ENCODE results near the gene KCTD17.

Gene KCTD17

GRCh38 chr22:37105990-37106389 lies 54.4 kb downstream of the KCTD17 start:
- no peak for DNase-seq

GRCh38 chr22:37107816-37108621 lies 56.5 kb downstream of the KCTD17 start:
- H3K9me3 ChIP-seq (ENCODE audit: insufficient read depth, low read length, severe bottlenecking): no peaks in the 10 kb centered on the region

More at GRCh38 chr22:37105990-37106389, 54.4 kb downstream of the KCTD17 start:
- Histone ChIP-seq H3K4me3 (ENCODE audit: low read depth in 1 of 2, low read length in 2 of 2) (no peak overlapping the region), H3K4me2 (ENCODE audit: insufficient read depth, low read length) (no peak overlapping the region), H3K79me2 (ENCODE audit: insufficient read depth, low read length) (no peaks in the 10 kb centered on the region), H3K27me3 (ENCODE audit: insufficient read depth, low read length, poor library complexity) (no peaks in the 10 kb centered on the region), H3K36me3 (ENCODE audit: insufficient read depth, low read length) (no peaks in the 10 kb centered on the region), H3K9me3 (ENCODE audit: insufficient read depth, low read length, severe bottlenecking) (no peaks in the 10 kb centered on the region), H3K27ac (ENCODE audit: low read length) (no peak overlapping the region), H2AFZ (ENCODE audit: low read depth, low read length) (no peak overlapping the region), H3K9ac (ENCODE audit: low read depth, low read length) (no peak overlapping the region), H4K20me1 (ENCODE audit: insufficient read depth, low read length) (no peaks in the 10 kb centered on the region), H3K4me1 (ENCODE audit: insufficient read depth, low read length) (no peaks in the 10 kb centered on the region)
- ATAC-seq (ENCODE audit: insufficient read depth, low read depth): no peak
- TF ChIP-seq CTCF (IDR thresholded peaks at IDR 0.05; ENCODE audit: borderline replicate concordance, extremely low read depth, low read length, poor library complexity, severe bottlenecking) (no peak), EZH2 (IDR thresholded peaks at IDR 0.05; ENCODE audit: borderline replicate concordance, low read depth, low read length, severe bottlenecking) (no peak)

GRCh38 chr22:37109242-37109917 lies 57.8 kb downstream of the KCTD17 start, which contains the start of gene TMPRSS6:
TSS of gene TMPRSS6 (minus strand) at chr22:37109713. CDS start at chr22:37103417, 6,296 bp downstream.
- H3K79me2 ChIP-seq (ENCODE audit: insufficient read depth, low read length): no peaks in the 10 kb centered on the region
- H3K9ac ChIP-seq (ENCODE audit: low read depth, low read length): no peak within 1 kb of the TSS
- no peaks in the 10 kb centered on the region for H4K20me1 ChIP-seq (ENCODE audit: insufficient read depth, low read length)
- DNase-seq: no peak
- TF ChIP-seq CTCF (IDR thresholded peaks at IDR 0.05; ENCODE audit: borderline replicate concordance, extremely low read depth, low read length, poor library complexity, severe bottlenecking) (no peak), EZH2 (IDR thresholded peaks at IDR 0.05; ENCODE audit: borderline replicate concordance, low read depth, low read length, severe bottlenecking) (no peak)
- no peak within 1 kb of the TSS for H2AFZ ChIP-seq (ENCODE audit: low read depth, low read length)
- H3K9me3 ChIP-seq (ENCODE audit: insufficient read depth, low read length, severe bottlenecking): no peaks in the 10 kb centered on the region
- H3K4me2 ChIP-seq (ENCODE audit: insufficient read depth, low read length): no peak within 1 kb of the TSS
- ATAC-seq (ENCODE audit: insufficient read depth, low read depth): no peak
- H3K27ac ChIP-seq (ENCODE audit: low read length): no peak within 1 kb of the TSS
- no peaks in the 10 kb centered on the region for H3K27me3 ChIP-seq (ENCODE audit: insufficient read depth, low read length, poor library complexity)
- no peak within 1 kb of the TSS for H3K4me3 ChIP-seq (ENCODE audit: low read depth in 1 of 2, low read length in 2 of 2)
- no peaks in the 10 kb centered on the region for H3K36me3 ChIP-seq (ENCODE audit: insufficient read depth, low read length)
- H3K4me1 ChIP-seq (ENCODE audit: insufficient read depth, low read length): no peaks in the 10 kb centered on the region

More at GRCh38 chr22:37107816-37108621, 56.5 kb downstream of the KCTD17 start:
- Histone ChIP-seq H3K27me3 (ENCODE audit: insufficient read depth, low read length, poor library complexity) (no peaks in the 10 kb centered on the region), H3K36me3 (ENCODE audit: insufficient read depth, low read length) (no peaks in the 10 kb centered on the region), H3K4me2 (ENCODE audit: insufficient read depth, low read length) (no peak overlapping the region), H4K20me1 (ENCODE audit: insufficient read depth, low read length) (no peaks in the 10 kb centered on the region), H3K4me3 (ENCODE audit: low read depth in 1 of 2, low read length in 2 of 2) (no peak overlapping the region), H3K9ac (ENCODE audit: low read depth, low read length) (no peak overlapping the region), H2AFZ (ENCODE audit: low read depth, low read length) (no peak overlapping the region), H3K79me2 (ENCODE audit: insufficient read depth, low read length) (no peaks in the 10 kb centered on the region), H3K27ac (ENCODE audit: low read length) (no peak overlapping the region), H3K4me1 (ENCODE audit: insufficient read depth, low read length) (no peaks in the 10 kb centered on the region)
- TF ChIP-seq CTCF (IDR thresholded peaks at IDR 0.05; ENCODE audit: borderline replicate concordance, extremely low read depth, low read length, poor library complexity, severe bottlenecking) (no peak), EZH2 (IDR thresholded peaks at IDR 0.05; ENCODE audit: borderline replicate concordance, low read depth, low read length, severe bottlenecking) (no peak)
- ATAC-seq (ENCODE audit: insufficient read depth, low read depth) (no peak), DNase-seq (no peak)
